ENCODE data around the gene SSRP1.

The SSRP1 gene

GRCh38 chr11:57348636-57349313 is 13.1 kb upstream of the SSRP1 start:
- TF ChIP-seq CTCF (IDR thresholded peaks at IDR 0.05): no peak

- TF ChIP-seq CTCF (IDR thresholded peaks at IDR 0.05): no peak
Measured at GRCh38 chr11:57348052-57348451, 12.4 kb upstream of the SSRP1 start.

DNA sequence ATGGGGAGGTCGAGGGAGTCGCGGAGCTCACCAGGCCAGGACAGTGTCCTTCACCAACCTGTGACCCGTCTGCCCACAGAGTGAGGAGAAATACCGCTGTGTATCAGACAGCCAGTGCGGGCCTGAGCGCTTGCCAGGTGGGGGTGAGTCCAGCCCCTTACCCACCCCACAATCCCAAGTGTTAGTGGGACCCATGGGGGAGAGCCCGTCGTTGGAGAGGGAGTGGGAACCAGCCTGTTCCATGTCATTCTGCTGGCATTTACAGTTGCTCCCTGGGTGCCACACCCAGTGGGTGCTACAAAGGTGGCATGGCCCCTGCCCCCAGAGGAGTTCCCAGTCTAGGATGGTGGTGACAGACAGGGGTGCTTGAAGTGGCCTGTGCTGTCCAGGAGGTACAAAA is 11.6 kb upstream of the SSRP1 start:
- no peak for TF ChIP-seq CTCF (IDR thresholded peaks at IDR 0.05)

GRCh38 chr11:57345555-57346211 is 10.0 kb upstream of the SSRP1 start:
- TF ChIP-seq CTCF (IDR thresholded peaks at IDR 0.05): peak; percentile 75

GRCh38 chr11:57344826-57345225 is 9.1 kb upstream of the SSRP1 start:
- TF ChIP-seq CTCF (IDR thresholded peaks at IDR 0.05): no peak

GRCh38 chr11:57343825-57344224 is 8.1 kb upstream of the SSRP1 start:
- TF ChIP-seq CTCF (IDR thresholded peaks at IDR 0.05): no peak

GRCh38 chr11:57342702-57343101 is 7.0 kb upstream of the SSRP1 start:
- no peak for TF ChIP-seq CTCF (IDR thresholded peaks at IDR 0.05)

Measured in LNCAP (cell line).